WERI-Rb-1 (cell line): ENCODE results near the gene KRT6B.

Experiments used
- DNase-seq: peaks from one replicate; pipeline ENCODE4 v3.0.0-alpha.2; 2020
- H3K27ac ChIP-seq: fragments of 250-450 bp; sonication (Bioruptor Pico); 2 replicates; pipeline ENCODE4 v1.5.1; 2020; ENCODE audit warnings: mild to moderate bottlenecking, moderate library complexity
- H3K27me3 ChIP-seq: fragments of 250-450 bp; sonication (Bioruptor Pico); 2 replicates; pipeline ENCODE4 v1.5.1; 2021; ENCODE audit warnings: mild to moderate bottlenecking, low read depth, moderate library complexity; ENCODE audit not compliant: insufficient read depth, severe bottlenecking
- H3K36me3 ChIP-seq: fragments of 250-450 bp; sonication (Bioruptor Pico); 2 replicates; pipeline ENCODE4 v1.5.1; 2020; ENCODE audit warnings: mild to moderate bottlenecking, moderate library complexity
- H3K4me3 ChIP-seq: 2 replicates; pipeline ENCODE4 v1.5.1; 2011; ENCODE audit warnings: low read depth, mild to moderate bottlenecking, control low read depth, low read length
- H3K9me3 ChIP-seq: fragments of 250-450 bp; sonication (Bioruptor Pico); 2 replicates; pipeline ENCODE4 v1.5.1; 2021; ENCODE audit warnings: mild to moderate bottlenecking, moderate library complexity; ENCODE audit not compliant: severe bottlenecking
- CTCF ChIP-seq: IDR thresholded peaks from 2 replicates; pipeline ENCODE4 v1.5.1; 2011; ENCODE audit warnings: low read depth, mild to moderate bottlenecking, control low read depth, inconsistent platforms, low read length

Gene KRT6B

DNA sequence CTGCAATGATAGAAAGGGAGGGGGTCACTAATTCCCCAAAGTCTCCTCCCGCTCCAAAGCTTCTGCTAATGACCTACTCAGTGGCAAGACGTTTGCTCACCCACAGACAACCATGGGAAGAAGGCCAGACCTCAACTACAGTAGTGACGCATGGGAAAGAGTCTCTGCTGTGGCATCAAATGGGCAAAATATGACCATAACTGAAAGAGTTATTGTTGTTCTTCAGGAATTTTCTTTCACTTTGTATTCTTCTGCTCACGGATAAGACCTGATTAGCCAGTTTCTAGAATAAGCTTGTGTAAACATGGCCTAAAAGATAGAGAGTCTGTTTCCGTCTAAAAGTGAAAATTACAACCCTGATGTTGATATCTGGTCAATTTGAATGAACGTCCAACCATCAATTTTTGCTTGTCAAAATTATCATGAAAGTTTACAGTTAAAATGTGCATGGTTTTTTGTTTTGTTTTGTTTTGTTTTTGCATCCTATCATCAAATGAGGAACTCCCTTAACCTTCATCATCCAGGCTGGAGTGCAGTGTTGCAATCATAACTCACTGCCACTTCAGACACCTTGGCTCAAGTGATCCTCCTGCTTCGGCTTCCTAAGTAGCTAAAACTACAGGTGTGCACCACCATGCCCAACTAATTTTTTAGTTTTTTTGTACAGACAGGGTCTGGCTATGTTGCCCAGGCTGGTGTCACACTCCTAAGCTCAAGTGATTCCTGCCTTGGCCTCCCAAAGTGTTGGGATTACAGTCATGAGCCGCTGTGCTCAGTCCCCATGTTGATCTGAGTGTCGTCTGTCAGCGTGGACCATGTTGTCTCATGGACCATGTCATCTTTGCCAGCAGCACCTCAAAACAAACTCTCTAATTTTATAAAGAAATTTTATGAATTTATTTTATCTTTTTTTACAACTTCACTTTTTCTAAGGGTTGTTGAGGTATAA, 7.0 kb downstream of the KRT6B start:
- peaks cover 84% of the 10 kb centered on the region for H3K27me3 ChIP-seq
- no peak overlapping the region for H3K27ac ChIP-seq
- TF ChIP-seq CTCF, result no peak
- no peaks in the 10 kb centered on the region for H3K36me3 ChIP-seq
- H3K9me3 ChIP-seq, result no peaks in the 10 kb centered on the region
- H3K4me3 ChIP-seq, result no peak overlapping the region
- DNase-seq, result no peak

GRCh38 chr12:52443966-52444365, 8.0 kb downstream of the KRT6B start:
- peaks cover 93% of the 10 kb centered on the region for H3K27me3 ChIP-seq
- H3K27ac ChIP-seq, result no peak overlapping the region
- no peak for TF ChIP-seq CTCF
- H3K9me3 ChIP-seq, result no peaks in the 10 kb centered on the region
- no peak overlapping the region for H3K4me3 ChIP-seq
- H3K36me3 ChIP-seq, result no peaks in the 10 kb centered on the region
- no peak for DNase-seq

- no peak for TF ChIP-seq CTCF
- no peak overlapping the region for H3K4me3 ChIP-seq
- no peak overlapping the region for H3K27ac ChIP-seq
- H3K27me3 ChIP-seq, result peaks cover 94% of the 10 kb centered on the region
- H3K36me3 ChIP-seq, result no peaks in the 10 kb centered on the region
- no peak for DNase-seq
- H3K9me3 ChIP-seq, result no peaks in the 10 kb centered on the region
Observed at GRCh38 chr12:52442600-52443061, 9.3 kb downstream of the KRT6B start.

DNA sequence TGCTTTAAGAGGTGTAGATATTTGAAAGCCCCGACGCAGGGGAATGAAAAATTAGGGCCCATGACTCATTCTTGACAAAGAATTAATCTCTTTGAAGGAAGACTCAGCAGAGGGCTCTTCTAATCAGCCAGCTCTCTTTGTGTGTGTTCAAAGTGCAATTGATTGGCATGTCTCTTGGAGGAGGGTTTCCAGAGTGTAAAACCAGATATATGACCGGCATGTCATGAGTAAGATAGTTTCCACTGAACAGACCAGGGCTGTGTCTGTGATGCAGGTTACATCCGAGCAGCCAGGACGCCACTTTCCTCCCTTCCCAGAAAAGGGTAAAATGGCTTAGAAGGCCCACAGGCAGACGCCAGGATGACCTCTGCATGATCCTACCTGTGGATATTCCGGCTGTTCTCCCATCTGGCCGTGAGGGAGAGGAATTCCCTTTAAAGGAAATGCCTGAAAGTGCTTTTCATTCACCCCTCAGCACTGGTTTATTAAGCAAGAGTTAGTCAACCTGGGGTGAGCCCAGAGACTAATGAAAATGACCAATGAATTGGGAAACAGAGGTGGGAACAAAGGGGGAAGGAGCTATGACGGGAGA, 10.5 kb downstream of the KRT6B start:
- H3K4me3 ChIP-seq, result no peak overlapping the region
- H3K9me3 ChIP-seq, result no peaks in the 10 kb centered on the region
- H3K36me3 ChIP-seq, result no peaks in the 10 kb centered on the region
- peaks cover 95% of the 10 kb centered on the region for H3K27me3 ChIP-seq
- TF ChIP-seq CTCF, result no peak
- no peak overlapping the region for H3K27ac ChIP-seq
- no peak for DNase-seq

DNA sequence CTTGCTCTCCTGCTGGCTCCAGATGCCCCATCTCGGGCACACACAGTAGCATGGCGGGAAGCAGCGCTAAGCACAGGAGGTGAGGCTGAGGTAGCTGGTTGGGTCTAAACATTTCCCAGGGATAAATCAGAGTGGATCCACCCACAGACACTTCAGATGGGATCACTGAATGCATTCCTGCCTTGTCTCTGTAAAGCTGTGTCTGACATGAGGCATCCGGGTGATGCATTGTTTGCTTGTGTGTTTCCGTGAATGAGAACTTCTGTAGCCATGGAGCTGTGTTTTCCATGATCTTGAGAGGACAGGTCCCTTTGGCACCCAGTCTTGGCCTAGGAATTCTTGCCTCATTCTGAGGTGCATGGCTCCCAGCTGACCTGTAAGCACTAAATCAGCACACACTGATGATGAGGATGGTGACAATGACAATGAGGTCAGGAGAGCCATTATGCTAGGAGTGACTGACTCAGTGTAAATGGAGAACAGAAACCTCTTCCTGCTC, 11.1 kb downstream of the KRT6B start:
- Histone ChIP-seq H3K9me3 (no peaks in the 10 kb centered on the region), H3K36me3 (no peaks in the 10 kb centered on the region), H3K4me3 (no peak overlapping the region), H3K27ac (no peak overlapping the region), H3K27me3 (peaks cover 95% of the 10 kb centered on the region)
- no peak for TF ChIP-seq CTCF
- no peak for DNase-seq
